A549 (cell line): Measurements from ENCODE around the gene RCN2.

Source experiments
- BCL3 ChIP-seq: fragments of >200 bp; sonication (Bioruptor Twin); formaldehyde crosslinking; IDR thresholded peaks from 3 replicates; pipeline ENCODE4 v1.6.1; 2016
- CEBPB ChIP-seq, 2 experiments: fragments of >200 bp in 1 of 2; sonication (Bioruptor Twin) in 1 of 2; formaldehyde crosslinking in 1 of 2; IDR thresholded peaks; 2 replicates each; pipeline ENCODE4 v1.6.1; 2012 to 2016
- CHD2 ChIP-seq: fragments of 150-350 bp; IDR thresholded peaks from 2 replicates; pipeline ENCODE4 v1.6.1; 2014; ENCODE audit warnings: low read length; ENCODE audit not compliant: partially characterized antibody
- CTCF ChIP-seq: fragments of >200 bp; sonication (Bioruptor Twin); formaldehyde crosslinking; IDR thresholded peaks from 3 replicates; pipeline ENCODE4 v1.5.1; 2016
- EP300 ChIP-seq, 2 experiments: fragments of >200 bp; sonication (Bioruptor Twin); formaldehyde crosslinking; IDR thresholded peaks; 2 replicates in 1 of 2; 3 replicates in 1 of 2; pipeline ENCODE4 v1.6.1; 2016 to 2017
- FOSL2 ChIP-seq, 2 experiments: fragments of 450-650 bp in 1 of 2; fragments of >200 bp in 1 of 2; sonication (Bioruptor Twin) in 1 of 2; formaldehyde crosslinking; IDR thresholded peaks; 2 replicates each; pipeline versions ENCODE4 v1.5.0 to v1.6.1; 2016 to 2020; ENCODE audit warnings: mild to moderate bottlenecking in 1 of 2, moderate library complexity in 1 of 2
- NR3C1 ChIP-seq: fragments of >200 bp; sonication (Bioruptor Twin); formaldehyde crosslinking; IDR thresholded peaks from 3 replicates; pipeline ENCODE4 v1.6.1; 2017
- POLR2A ChIP-seq: IDR thresholded peaks from 2 replicates; pipeline ENCODE4 v1.6.1; 2012; ENCODE audit warnings: mild to moderate bottlenecking, low read length
- RARB ChIP-seq: fragments of 250-450 bp; sonication (Bioruptor Pico); IDR thresholded peaks from 2 replicates; pipeline ENCODE4 v1.8.0; 2021; ENCODE audit warnings: mild to moderate bottlenecking, moderate library complexity
- REST ChIP-seq: fragments of 200-600 bp; sonication (generic); IDR thresholded peaks from 2 replicates; pipeline ENCODE4 v1.6.1; 2016; ENCODE audit warnings: antibody characterized with exemption, mild to moderate bottlenecking, moderate library complexity
- USF2 ChIP-seq: fragments of 450-650 bp; IDR thresholded peaks from 2 replicates; pipeline ENCODE4 v1.6.1; 2014; ENCODE audit warnings: antibody characterized with exemption

- TF ChIP-seq CTCF, result no peak
- TF ChIP-seq NR3C1, result no peak
- TF ChIP-seq RARB (CRISPR knock-in tag), result peak; percentile 53; the same call in 1 of the 2 replicates
- TF ChIP-seq USF2, result peak; percentile 95
- no peak for TF ChIP-seq CEBPB (IDR thresholded peaks at IDR 0.05)
- no peak for TF ChIP-seq CHD2
- TF ChIP-seq POLR2A, result peak; percentile 41
- TF ChIP-seq REST, result no peak
- TF ChIP-seq FOSL2 (IDR thresholded peaks at IDR 0.05), result no peak
- no peak for TF ChIP-seq FOSL2 (CRISPR knock-in tag; IDR thresholded peaks at IDR 0.05)
- TF ChIP-seq BCL3, result no peak
- no peak for TF ChIP-seq EP300 (IDR thresholded peaks at IDR 0.05)
These were observed 26.3 kb upstream of the RCN2 start, which contains the start of gene SCAPER for GRCh38 chr15:76905013-76905839.
